Activated CD8-positive, alpha-beta memory T cell treated with anti-CD3 and anti-CD28 coated beads, Interleukin-2, amount 10 ng/mL, durations not matched to agents 7 days and 5 days (primary cell): ENCODE results near the gene LRRC7. TPM values are rescaled to one million over a fixed set of nuclear protein-coding genes. Genes with fewer than 3 reads are reported as not detected.

ENCODE experiments used
- ATAC-seq: fragments of 150-1000 bp; cut with Tn5 transposase; one replicate; pipeline ENCODE4 v1.10.0; 2021; ENCODE audit warnings: moderate library complexity
- CTCF ChIA-PET: fragments of 350-600 bp; sonication (Branson Sonifier 250); formaldehyde crosslinking; loops from one replicate; lab custom pipeline; 2021; ENCODE audit warnings: antibody characterized with exemption; lab: Charles Lee
- DNase-seq: peaks from one replicate; pipeline ENCODE4 v3.0.0-alpha.2; 2020
- H3K27ac Mint-ChIP-seq: one replicate; pipeline ENCODE4 v1.8.0; 2021; ENCODE audit warnings: mild to moderate bottlenecking, mixed read lengths
- H3K27me3 Mint-ChIP-seq: one replicate; pipeline ENCODE4 v1.8.0; 2021; ENCODE audit warnings: mixed read lengths
- H3K36me3 Mint-ChIP-seq: one replicate; pipeline ENCODE4 v1.8.0; 2021; ENCODE audit warnings: mild to moderate bottlenecking, mixed read lengths
- H3K4me1 Mint-ChIP-seq: one replicate; pipeline ENCODE4 v1.8.0; 2021; ENCODE audit warnings: mixed read lengths
- H3K4me3 Mint-ChIP-seq: one replicate; pipeline ENCODE4 v1.8.0; 2021; ENCODE audit warnings: mild to moderate bottlenecking, moderate library complexity, mixed read lengths
- H3K9me3 Mint-ChIP-seq: one replicate; pipeline ENCODE4 v1.8.0; 2022; ENCODE audit warnings: low read depth, mixed read lengths
- total RNA-seq, 2 experiments: library from RNA; stranded (reverse); gene quantifications; one replicate each; pipeline ENCODE4 v1.2.3, GENCODE V29; 2021

The LRRC7 gene
- not detected for total RNA-seq

DNA sequence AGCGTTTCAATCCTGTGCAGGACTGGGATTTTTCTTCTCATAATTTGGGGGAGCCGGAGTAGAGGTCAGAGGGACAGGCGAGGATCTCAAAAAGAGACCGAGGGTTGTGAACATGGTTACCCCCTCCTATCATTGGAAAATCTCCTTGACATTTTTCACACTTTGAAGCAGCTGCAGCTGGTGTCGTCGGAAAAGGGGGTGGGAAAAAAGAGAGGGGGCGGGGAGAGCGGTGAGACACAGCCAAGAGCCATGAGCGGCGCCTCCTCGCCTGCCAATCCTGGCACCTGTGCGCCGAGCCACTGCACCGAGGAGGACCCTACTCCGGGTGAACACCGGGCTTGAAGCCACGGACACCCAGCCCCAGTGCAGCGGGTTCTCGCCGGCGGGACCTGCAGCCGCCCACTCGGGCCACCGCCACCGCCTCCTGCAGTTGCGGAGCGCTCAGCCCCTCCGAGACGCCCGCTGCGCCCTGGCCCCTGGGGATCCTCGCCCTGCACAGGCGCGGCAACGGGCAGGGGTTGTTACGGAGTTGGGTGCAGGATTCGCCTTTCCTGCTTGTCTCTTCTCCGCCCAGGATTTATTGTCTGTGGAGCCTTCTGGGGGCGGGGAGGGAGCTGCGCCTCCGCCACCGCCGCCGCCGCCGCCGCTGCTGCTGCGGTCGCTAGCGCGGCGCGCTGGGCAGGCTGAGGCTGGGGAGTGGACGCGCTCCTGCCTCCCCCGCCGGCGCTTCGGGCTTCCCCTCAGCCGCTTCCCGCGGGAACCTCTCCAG, at the start of gene LRRC7:
TSS of gene LRRC7 (plus strand) at position 271 of the 769 bp plus-strand sequence. CDS start 718 bp downstream, outside the sequence.
- CTCF ChIA-PET = no interaction called here
- no peak for ATAC-seq
- Mint-ChIP-seq H3K9me3 (peaks cover 3% of the 10 kb centered on the region), H3K27me3 (peaks cover 43% of the 10 kb centered on the region), H3K4me1 (peaks cover 6% of the 10 kb centered on the region), H3K27ac (peak within 1 kb of the TSS; percentile 1), H3K36me3 (peaks cover 5% of the 10 kb centered on the region), H3K4me3 (peak within 1 kb of the TSS; percentile 0)
- DNase-seq = no peak

DNA sequence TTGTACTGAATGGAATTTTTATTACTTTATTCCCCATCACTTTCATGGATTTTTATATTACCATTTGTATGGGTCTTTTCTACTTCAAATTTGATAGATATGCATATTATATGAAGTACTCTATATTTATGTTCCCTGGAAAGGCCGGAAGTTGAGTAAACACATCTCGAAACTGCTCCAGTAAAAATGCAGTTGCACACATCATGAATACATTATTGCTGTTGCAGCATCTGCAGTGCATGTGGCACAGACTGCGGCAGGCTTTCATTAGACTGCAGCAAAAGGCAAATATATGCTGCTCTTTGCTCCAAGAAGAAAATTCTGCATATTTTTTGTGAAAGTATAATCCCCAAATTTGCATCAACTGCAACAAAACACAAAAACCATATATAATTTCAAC, 48.7 kb upstream of the LRRC7 start:
- ATAC-seq = no peak
- H3K4me1 Mint-ChIP-seq = no peaks in the 10 kb centered on the region
- H3K36me3 Mint-ChIP-seq = no peaks in the 10 kb centered on the region

DNA sequence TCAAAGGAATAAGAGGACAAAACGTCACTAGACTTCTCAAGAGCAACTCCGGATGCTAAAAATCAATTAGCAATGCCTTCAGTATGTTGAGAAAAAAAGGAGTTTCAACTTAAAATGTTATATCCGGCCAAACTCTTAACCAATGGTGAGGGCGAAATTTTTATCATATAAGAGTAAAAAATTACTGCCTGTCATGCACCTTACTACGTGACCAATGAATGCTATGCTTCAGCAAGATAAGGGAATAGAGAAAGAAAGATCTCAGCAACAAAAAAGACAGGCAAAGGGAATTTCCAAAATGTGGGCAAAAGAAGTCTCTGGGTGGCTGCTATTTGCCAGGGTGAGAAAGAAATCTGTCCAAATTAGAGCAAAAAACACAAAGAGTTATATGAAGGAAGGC, 47.4 kb upstream of the LRRC7 start:
- ATAC-seq (no peak), DNase-seq (no peak)
- Mint-ChIP-seq H3K27ac (no peak overlapping the region), H3K27me3 (no peaks in the 10 kb centered on the region), H3K4me1 (no peaks in the 10 kb centered on the region), H3K36me3 (no peaks in the 10 kb centered on the region), H3K4me3 (no peak overlapping the region), H3K9me3 (peaks cover 7% of the 10 kb centered on the region)
- CTCF ChIA-PET = no interaction called here

More for the DNA sequence above, 48.7 kb upstream of the LRRC7 start:
- DNase-seq = no peak
- Mint-ChIP-seq H3K27me3 (no peaks in the 10 kb centered on the region), H3K27ac (no peak overlapping the region), H3K9me3 (peaks cover 2% of the 10 kb centered on the region), H3K4me3 (no peak overlapping the region)
- CTCF ChIA-PET = no interaction called here

DNA sequence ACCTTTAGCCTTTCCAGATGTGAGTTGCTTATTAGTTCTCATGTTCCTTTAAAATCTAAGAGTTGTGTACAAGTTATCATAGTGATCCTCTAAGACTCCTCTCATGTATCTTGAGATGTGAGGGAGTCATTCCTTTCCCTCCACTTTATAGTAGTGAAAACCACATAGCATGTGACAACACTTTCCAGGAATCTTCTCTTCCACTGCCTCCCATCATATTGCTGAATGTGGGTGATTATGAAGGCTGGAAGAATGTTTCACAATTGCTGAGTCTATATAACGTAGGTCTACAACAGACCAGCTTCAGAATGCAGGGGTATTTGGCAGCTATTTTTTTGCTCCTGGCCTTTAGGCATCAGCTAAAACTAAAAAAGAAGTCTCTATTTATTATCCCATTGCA, 44.7 kb upstream of the LRRC7 start:
- CTCF ChIA-PET = no interaction called here
- no peak for DNase-seq
- Mint-ChIP-seq H3K4me1 (no peaks in the 10 kb centered on the region), H3K9me3 (peaks cover 10% of the 10 kb centered on the region), H3K27me3 (no peaks in the 10 kb centered on the region), H3K27ac (no peak overlapping the region), H3K4me3 (no peak overlapping the region), H3K36me3 (no peaks in the 10 kb centered on the region)
- no peak for ATAC-seq

DNA sequence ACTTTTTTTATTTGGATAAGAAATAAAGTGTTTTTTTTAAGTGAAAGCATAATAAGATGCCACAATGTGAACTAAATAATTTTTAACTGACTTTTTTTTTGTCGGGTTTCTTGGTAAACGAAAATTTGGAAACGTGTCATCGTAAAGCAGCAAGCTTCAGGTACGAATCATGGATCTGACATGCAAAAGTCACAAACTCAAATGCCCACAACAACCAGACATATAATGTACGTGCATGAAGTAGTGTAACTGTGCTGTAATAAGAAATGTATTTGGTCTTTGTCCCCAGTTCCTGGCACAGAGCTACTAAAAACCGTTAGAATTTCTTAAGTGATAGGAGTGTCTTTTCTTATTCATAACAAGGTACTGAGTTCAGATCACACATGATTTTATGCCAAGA, 44.3 kb upstream of the LRRC7 start:
- Mint-ChIP-seq H3K27ac (no peak overlapping the region), H3K36me3 (no peaks in the 10 kb centered on the region), H3K4me3 (no peak overlapping the region), H3K27me3 (no peaks in the 10 kb centered on the region), H3K9me3 (peaks cover 10% of the 10 kb centered on the region), H3K4me1 (no peaks in the 10 kb centered on the region)
- ATAC-seq (no peak), DNase-seq (no peak)
- CTCF ChIA-PET = no interaction called here

DNA sequence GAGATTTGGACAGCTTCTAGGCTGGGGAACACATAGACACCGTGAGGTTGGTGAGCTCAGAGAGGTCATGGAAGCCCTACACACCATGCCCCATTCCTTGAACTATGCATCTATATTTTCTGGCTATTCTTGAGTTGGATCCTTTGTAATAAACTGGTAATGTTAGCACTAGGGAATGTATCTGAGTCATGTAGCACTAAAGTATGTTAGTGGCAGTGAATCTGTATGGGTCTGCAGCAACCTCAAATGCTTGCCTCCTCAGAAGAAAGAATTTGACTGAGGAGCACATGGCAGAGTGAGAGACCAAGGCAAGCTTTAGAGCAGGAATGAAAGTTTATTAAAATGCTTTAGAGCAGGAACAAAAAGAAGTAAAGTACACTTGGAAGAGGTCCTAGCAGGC, 43.7 kb upstream of the LRRC7 start:
- H3K9me3 Mint-ChIP-seq = peaks cover 10% of the 10 kb centered on the region
- no peak overlapping the region for H3K4me3 Mint-ChIP-seq
- DNase-seq = no peak
- H3K27me3 Mint-ChIP-seq = no peaks in the 10 kb centered on the region
- no peak overlapping the region for H3K27ac Mint-ChIP-seq
- H3K36me3 Mint-ChIP-seq = no peaks in the 10 kb centered on the region
- ATAC-seq = no peak
- CTCF ChIA-PET = no interaction called here
- H3K4me1 Mint-ChIP-seq = no peaks in the 10 kb centered on the region

DNA sequence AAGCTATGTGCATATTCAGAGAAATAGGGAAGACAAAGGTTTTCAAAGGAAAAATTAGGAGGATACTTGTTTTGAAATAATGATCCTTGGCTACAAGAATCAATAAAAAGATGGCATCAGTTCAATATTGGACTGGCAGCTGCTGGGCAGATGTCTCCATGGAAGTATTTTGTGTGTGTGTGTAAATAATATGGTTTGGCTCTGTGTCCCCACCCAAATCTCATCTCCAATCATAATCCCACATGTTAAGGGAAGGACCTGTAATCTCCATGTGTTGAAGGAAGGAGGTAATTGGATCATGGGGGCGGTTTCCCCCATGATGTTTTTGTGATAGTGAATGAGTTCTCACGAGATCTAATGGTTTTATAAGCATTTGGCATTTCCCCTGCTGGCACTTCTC, 40.4 kb upstream of the LRRC7 start:
- no peaks in the 10 kb centered on the region for H3K27me3 Mint-ChIP-seq
- ATAC-seq = no peak
- H3K4me1 Mint-ChIP-seq = no peaks in the 10 kb centered on the region
- no peak overlapping the region for H3K27ac Mint-ChIP-seq
- H3K9me3 Mint-ChIP-seq = peaks cover 10% of the 10 kb centered on the region
- DNase-seq = no peak
- CTCF ChIA-PET = no interaction called here
- no peaks in the 10 kb centered on the region for H3K36me3 Mint-ChIP-seq
- no peak overlapping the region for H3K4me3 Mint-ChIP-seq

DNA sequence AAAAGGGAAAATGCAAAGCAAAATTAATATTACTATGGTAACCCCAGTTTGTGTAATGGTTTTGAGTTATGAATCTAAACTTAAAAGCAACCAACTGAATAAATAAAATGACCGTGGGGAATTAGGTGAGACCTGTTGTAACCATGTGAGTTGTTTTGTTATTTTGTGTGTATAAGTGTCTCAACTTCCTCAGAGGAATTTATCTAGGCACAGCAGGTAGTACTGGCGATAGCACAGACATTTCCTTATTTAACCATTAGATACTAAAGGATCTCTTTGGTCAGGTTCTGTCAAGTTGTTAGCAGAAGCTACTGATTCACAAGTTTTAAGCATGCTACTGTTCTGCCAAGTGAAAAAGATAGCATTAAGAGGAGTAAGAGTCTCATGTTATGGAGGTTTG, 39.3 kb upstream of the LRRC7 start:
- CTCF ChIA-PET = no interaction called here
- Mint-ChIP-seq H3K9me3 (peaks cover 13% of the 10 kb centered on the region), H3K36me3 (no peaks in the 10 kb centered on the region), H3K27me3 (no peaks in the 10 kb centered on the region), H3K4me1 (no peaks in the 10 kb centered on the region), H3K27ac (no peak overlapping the region), H3K4me3 (no peak overlapping the region)
- no peak for ATAC-seq
- no peak for DNase-seq

DNA sequence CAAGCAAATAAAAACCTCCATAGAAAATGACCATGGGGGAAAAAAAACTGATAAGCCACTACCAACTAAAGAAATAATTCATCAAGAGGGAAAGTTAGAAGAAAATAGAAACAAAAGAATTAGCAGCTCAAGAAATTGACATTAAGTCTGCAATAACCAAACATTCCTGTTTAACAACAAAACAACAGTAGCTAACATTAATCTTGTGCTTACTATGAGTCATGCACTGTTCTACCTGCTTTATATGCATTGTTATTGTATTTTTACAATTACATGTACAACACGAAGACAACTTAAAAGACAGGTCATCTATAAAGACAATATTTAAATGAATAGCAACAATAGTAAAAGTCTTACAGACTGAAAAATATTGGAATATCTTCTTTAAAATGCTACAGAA, 34.4 kb upstream of the LRRC7 start:
- no peaks in the 10 kb centered on the region for H3K36me3 Mint-ChIP-seq
- H3K27ac Mint-ChIP-seq = no peak overlapping the region
- ATAC-seq (no peak), DNase-seq (no peak)
- no peaks in the 10 kb centered on the region for H3K27me3 Mint-ChIP-seq
- no peaks in the 10 kb centered on the region for H3K4me1 Mint-ChIP-seq
- H3K9me3 Mint-ChIP-seq = peaks cover 3% of the 10 kb centered on the region
- no peak overlapping the region for H3K4me3 Mint-ChIP-seq
- CTCF ChIA-PET = no interaction called here

DNA sequence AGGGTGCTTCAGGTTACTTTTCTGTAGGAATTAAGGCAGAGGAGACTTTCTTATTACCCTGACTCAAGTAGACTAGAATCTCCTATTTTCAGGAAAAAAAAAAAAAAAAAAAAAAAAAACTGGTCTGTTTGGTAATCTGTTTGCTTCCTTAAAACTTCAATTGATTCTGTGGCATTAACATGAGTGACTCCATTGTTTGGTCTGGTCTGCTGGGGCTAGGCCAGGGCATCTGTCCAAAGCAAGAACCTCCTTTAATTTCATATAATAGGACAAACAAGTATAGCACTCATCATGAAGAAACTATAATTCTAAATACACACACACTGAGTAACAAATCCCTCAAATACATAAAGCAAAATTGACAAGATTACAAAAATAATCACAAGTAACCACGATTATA, 32.9 kb upstream of the LRRC7 start:
- DNase-seq (no peak), ATAC-seq (no peak)
- H3K36me3 Mint-ChIP-seq = no peaks in the 10 kb centered on the region
- CTCF ChIA-PET = no interaction called here
- H3K4me3 Mint-ChIP-seq = no peak overlapping the region
- no peaks in the 10 kb centered on the region for H3K27me3 Mint-ChIP-seq
- H3K9me3 Mint-ChIP-seq = peaks cover 5% of the 10 kb centered on the region
- no peak overlapping the region for H3K27ac Mint-ChIP-seq
- H3K4me1 Mint-ChIP-seq = no peaks in the 10 kb centered on the region

DNA sequence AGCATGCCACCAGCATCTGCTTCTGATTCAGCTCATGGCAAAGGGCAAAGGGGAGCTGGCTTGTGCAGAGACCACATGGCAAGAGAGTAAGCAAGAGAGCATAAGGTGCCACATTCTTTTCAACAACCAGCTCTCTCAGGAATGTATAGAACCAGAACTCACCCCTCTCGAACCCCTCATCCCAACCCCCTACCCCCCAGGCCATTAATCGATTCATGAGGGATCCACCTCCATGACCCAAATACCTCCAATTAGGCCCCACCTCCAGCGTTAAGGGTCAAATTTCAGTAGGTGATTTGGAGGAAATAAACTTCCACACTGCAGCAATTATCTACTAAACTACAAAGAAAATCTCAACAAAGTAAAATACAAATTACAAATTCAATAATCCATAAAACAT, 32.2 kb upstream of the LRRC7 start:
- Mint-ChIP-seq H3K4me1 (no peaks in the 10 kb centered on the region), H3K36me3 (no peaks in the 10 kb centered on the region), H3K4me3 (no peak overlapping the region), H3K27ac (no peak overlapping the region), H3K27me3 (no peaks in the 10 kb centered on the region), H3K9me3 (peaks cover 5% of the 10 kb centered on the region)
- CTCF ChIA-PET = no interaction called here
- no peak for ATAC-seq
- DNase-seq = no peak

DNA sequence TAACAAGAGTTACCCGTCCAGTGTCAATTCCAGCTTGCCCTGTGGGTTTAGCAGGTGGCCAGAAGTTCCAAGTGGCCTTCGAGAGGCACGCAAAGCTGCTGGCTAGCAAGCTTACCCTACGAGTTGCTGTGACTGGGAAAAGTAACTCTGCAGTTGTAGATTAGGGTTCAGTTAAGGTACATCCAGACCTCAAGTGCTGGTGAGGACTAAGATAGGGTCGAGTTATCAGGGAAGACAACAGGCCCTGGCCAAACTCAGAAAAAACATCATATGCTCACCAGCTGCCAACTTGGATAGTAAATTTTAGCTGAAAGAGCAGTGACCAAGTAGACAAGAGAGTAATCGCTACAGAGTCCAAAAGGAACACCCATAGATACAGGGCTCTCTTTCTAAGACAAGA, 27.7 kb upstream of the LRRC7 start:
- DNase-seq = no peak
- Mint-ChIP-seq H3K36me3 (no peaks in the 10 kb centered on the region), H3K4me1 (no peaks in the 10 kb centered on the region), H3K27ac (no peak overlapping the region), H3K27me3 (no peaks in the 10 kb centered on the region), H3K9me3 (peaks cover 7% of the 10 kb centered on the region), H3K4me3 (no peak overlapping the region)
- no peak for ATAC-seq
- CTCF ChIA-PET = no interaction called here

DNA sequence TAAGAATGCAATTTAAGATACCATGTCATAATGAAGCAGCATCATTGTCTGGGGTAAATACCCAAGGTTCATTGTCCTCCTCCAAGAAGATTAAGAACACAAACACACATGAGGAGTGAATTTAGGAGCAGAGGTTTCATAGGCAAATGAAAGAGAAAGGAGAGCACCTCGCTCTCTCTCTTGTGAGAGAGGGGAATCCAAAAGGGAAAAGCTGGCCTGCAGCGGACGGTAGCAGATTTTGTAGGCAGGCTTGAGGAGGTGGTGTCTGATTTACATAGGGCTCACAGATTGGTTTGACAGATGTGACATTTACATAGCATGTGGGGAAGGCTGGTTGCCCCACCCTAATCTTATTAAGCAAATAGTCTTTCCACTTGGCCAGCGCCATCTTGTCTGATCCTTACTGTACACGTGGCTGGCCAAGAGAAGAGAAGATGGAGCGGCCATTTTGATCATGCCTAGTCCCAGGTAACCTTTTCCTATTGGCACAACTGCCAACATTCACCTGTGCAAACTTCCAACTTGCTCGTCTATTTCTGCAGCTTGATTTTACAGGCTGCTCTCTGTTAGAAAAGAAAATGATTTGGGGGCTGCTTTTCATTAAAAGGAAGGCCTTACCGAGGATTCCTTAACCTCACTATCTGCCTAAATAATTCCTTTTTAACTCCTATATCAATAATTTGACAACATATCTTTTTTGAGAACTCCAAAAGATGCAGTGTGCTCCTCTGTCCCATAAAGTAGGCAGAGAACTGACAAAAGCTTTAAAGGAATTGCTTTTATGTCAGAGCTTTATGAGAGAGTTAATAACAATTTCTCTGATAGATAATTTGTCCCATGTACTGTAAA, 16.0 kb upstream of the LRRC7 start:
- DNase-seq (no peak), ATAC-seq (no peak)
- Mint-ChIP-seq H3K4me3 (no peak overlapping the region), H3K4me1 (no peaks in the 10 kb centered on the region), H3K27ac (no peak overlapping the region), H3K36me3 (no peaks in the 10 kb centered on the region), H3K9me3 (peaks cover 3% of the 10 kb centered on the region), H3K27me3 (no peaks in the 10 kb centered on the region)
- CTCF ChIA-PET = no interaction called here

DNA sequence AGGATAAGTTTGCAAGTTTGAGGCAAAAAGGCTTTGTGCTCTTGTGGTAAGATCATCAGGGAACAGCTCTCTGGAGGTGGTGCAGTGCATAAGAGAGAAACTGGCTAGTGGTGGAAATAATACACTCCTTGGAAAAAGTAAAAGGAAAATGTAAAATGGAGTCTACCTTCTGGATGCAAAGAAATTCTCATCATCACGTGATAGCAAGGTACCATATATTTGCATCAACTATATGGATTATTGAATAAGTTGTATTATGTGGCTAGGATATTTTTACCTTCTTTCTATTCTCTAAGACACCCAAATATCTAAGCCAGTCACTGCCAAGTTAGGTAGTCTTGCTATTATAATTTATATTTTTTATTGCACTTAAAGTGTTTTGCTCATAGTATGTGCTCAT, 14.0 kb upstream of the LRRC7 start:
- H3K9me3 Mint-ChIP-seq = peaks cover 3% of the 10 kb centered on the region
- H3K4me3 Mint-ChIP-seq = no peak overlapping the region
- no peak overlapping the region for H3K27ac Mint-ChIP-seq
- no peaks in the 10 kb centered on the region for H3K36me3 Mint-ChIP-seq
- H3K4me1 Mint-ChIP-seq = no peaks in the 10 kb centered on the region
- CTCF ChIA-PET = no interaction called here
- ATAC-seq (no peak), DNase-seq (no peak)
- no peaks in the 10 kb centered on the region for H3K27me3 Mint-ChIP-seq
